Measurements from ENCODE around the gene METTL13. TPM values are rescaled to one million over a fixed set of nuclear protein-coding genes. Genes with fewer than 3 reads are reported as not detected.

Gene METTL13
- total RNA-seq, 1 donor from 2014 or later = 6.9 TPM

DNA sequence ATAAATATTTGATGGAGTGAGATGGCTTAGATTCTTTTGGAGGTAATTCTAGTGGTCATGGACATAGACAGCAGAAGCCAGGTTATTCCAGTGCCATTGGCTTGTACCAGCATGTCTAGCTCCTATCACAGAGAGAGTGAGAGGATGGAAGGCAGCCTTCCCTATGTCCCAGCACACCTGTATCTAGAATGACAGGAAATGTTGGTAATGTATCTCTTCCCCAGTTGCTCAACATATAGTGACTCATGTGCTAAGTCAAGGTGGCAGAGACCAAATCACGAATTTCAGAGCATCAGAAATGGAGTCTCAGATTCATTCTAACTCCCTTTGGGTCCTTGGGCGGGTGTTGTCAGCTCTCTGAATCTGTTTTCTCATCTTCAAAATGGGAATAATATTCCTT is 28.4 kb downstream of the METTL13 start:
- no peaks in the 10 kb centered on the region for H3K9me3 ChIP-seq
- TF ChIP-seq, protein P1, sequence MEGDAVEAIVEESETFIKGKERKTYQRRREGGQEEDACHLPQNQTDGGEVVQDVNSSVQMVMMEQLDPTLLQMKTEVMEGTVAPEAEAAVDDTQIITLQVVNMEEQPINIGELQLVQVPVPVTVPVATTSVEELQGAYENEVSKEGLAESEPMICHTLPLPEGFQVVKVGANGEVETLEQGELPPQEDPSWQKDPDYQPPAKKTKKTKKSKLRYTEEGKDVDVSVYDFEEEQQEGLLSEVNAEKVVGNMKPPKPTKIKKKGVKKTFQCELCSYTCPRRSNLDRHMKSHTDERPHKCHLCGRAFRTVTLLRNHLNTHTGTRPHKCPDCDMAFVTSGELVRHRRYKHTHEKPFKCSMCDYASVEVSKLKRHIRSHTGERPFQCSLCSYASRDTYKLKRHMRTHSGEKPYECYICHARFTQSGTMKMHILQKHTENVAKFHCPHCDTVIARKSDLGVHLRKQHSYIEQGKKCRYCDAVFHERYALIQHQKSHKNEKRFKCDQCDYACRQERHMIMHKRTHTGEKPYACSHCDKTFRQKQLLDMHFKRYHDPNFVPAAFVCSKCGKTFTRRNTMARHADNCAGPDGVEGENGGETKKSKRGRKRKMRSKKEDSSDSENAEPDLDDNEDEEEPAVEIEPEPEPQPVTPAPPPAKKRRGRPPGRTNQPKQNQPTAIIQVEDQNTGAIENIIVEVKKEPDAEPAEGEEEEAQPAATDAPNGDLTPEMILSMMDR (IDR thresholded peaks at IDR 0.05) = no peak
- intact Hi-C loops (cut with DNase I) = no loop called here
- no peak overlapping the region for H3K27ac ChIP-seq
- H3K4me3 ChIP-seq = no peak overlapping the region
- no peaks in the 10 kb centered on the region for H3K36me3 ChIP-seq
- no peaks in the 10 kb centered on the region for H3K4me1 ChIP-seq
- DNase-seq (ENCODE audit: low spot score in 2 of 2) = no peak
- H3K27me3 ChIP-seq = no peaks in the 10 kb centered on the region

DNA sequence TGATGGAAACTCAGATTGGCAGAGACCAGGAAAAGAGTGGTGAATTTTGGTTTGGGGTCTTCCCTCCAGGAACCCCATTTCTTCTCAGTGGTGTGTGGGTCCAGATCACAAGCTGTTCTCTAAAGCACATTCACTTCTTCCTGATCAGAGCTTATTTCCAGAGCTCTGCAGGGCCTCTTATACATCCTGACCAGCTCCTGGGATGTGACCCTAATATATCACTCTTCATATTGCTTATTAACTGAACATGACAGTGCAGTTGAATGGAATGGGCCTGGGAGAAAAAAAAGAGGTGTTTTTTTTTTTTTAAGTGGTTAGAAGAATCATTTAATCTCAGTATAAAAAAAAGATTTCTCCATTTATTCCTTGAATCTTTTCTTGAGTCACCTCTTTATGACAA is 30.2 kb downstream of the METTL13 start:
- Histone ChIP-seq H3K9me3 (no peaks in the 10 kb centered on the region), H3K27ac (no peak overlapping the region), H3K27me3 (no peaks in the 10 kb centered on the region), H3K4me1 (no peaks in the 10 kb centered on the region), H3K36me3 (no peaks in the 10 kb centered on the region), H3K4me3 (no peak overlapping the region)
- intact Hi-C loops (cut with DNase I) = no loop called here
- TF ChIP-seq, protein P1 (IDR thresholded peaks at IDR 0.05) = no peak
- no peak for DNase-seq (ENCODE audit: low spot score in 2 of 2)

DNA sequence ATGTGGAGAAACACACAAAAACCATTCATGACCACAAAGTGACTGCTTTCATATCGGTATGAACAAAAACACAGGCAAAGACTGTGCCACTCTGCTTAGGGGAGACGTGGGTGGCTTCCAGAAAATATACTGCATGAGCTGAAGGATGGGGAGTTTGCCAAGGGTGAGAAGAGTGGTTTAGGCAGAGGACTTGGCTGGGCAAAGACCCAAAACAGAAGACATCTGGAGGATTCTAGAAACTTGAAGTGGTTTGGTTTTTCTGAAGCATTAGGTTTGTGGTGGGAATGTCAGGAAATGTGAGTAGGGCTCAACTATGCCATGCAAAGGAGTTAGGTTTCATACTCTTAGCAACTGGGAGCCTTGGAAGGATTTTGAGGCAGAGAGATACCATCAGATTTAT is 33.2 kb downstream of the METTL13 start:
- no peak overlapping the region for H3K4me3 ChIP-seq
- no peaks in the 10 kb centered on the region for H3K4me1 ChIP-seq
- TF ChIP-seq, protein P1 (IDR thresholded peaks at IDR 0.05) = no peak
- H3K9me3 ChIP-seq = no peaks in the 10 kb centered on the region
- no peak overlapping the region for H3K27ac ChIP-seq
- H3K36me3 ChIP-seq = no peaks in the 10 kb centered on the region
- no peaks in the 10 kb centered on the region for H3K27me3 ChIP-seq
- DNase-seq (ENCODE audit: low spot score in 2 of 2) = no peak
- intact Hi-C loops (cut with DNase I) = no loop called here

DNA sequence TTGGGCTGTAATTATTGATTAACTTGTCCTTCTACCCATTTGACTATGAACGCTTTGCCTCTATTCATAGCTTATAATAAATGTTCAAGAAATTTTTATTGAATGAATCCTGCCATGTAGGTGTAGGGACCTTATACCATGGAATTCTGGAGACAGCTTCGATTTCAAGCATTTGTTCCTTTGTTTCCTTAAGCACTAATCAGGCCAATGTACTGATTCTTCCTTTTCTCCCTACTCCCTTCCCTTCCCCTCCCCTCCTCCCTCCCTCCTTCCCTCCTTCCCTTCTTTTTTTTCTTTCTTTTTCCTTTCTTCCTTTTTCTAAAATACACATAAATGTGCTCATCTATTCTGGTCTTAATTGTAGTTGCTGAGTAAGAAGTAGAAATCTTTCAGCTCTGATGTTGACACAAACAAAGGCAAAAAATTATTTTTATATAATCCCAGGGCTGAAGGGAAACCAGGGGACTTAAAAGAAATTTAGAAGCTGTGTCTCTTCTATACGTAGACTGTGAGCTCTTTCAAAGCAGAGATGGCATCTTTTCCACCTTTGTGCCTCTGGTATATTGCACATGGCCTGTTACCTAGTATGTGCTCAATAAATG is 34.9 kb downstream of the METTL13 start:
- Histone ChIP-seq H3K27ac (no peak overlapping the region), H3K9me3 (no peaks in the 10 kb centered on the region), H3K4me3 (no peak overlapping the region), H3K27me3 (no peaks in the 10 kb centered on the region), H3K36me3 (no peaks in the 10 kb centered on the region), H3K4me1 (no peaks in the 10 kb centered on the region)
- TF ChIP-seq, protein P1 (IDR thresholded peaks at IDR 0.05) = no peak
- DNase-seq (ENCODE audit: low spot score in 2 of 2) = no peak
- intact Hi-C loops (cut with DNase I) = no loop called here

DNA sequence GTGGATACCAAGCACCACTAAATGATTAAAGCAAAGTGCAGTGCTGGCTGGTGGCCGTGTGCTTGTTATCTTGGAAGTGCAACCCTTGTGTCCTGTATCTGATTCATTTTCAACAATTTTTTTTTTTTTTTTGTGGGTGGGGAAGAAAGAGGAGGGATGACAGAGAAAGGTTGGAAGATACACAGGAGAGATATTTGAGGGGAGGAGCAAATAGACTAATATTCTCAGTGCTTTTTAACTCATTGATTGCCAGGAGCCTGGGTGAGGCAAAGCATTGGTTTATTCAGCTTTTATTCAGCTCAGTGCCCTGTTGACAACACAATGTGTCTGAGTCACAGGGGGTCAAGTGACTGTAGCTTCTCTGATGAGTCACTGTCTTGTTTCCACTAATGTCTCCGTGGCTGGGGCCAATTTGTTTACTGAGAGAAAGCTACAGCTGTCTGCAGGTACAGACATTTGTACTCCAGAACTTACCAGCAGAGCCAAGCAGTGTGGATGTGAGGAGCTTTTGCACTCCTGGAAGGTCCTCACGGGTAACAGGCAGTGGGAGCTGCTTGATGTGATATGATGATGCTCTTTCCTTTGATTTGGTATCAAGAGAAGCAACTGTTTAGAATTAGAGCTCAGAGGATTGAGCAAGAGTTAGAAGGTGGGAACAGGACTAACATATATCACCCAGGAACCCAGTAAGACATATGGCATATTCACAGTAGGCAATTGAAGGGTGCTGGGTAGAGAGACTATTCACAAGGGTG is 36.2 kb downstream of the METTL13 start:
- intact Hi-C loops (cut with DNase I) = no loop called here
- H3K36me3 ChIP-seq = no peaks in the 10 kb centered on the region
- no peaks in the 10 kb centered on the region for H3K9me3 ChIP-seq
- no peak overlapping the region for H3K27ac ChIP-seq
- TF ChIP-seq, protein P1 (IDR thresholded peaks at IDR 0.05) = no peak
- H3K27me3 ChIP-seq = no peaks in the 10 kb centered on the region
- no peak overlapping the region for H3K4me3 ChIP-seq
- no peak for DNase-seq (ENCODE audit: low spot score in 2 of 2)
- no peaks in the 10 kb centered on the region for H3K4me1 ChIP-seq

Data from ascending aorta (tissue), 2 donors.